ENCODE data around the gene GCC1.

- TF ChIP-seq YY1 (IDR thresholded peaks at IDR 0.05; ENCODE audit: insufficient read depth, insufficient read length) (no peak), SUZ12 (IDR thresholded peaks at IDR 0.05; ENCODE audit: extremely low read depth, insufficient read depth, insufficient read length) (no peak), ZNF274 (IDR thresholded peaks at IDR 0.05; ENCODE audit: low read depth, low read length) (no peak)
Measured at GRCh38 chr7:127591591-127591990, 6.2 kb upstream of the GCC1 start.

All from NT2/D1 (cell line).